H1 (cell line): ENCODE results near the gene IL32. TPM values are rescaled to one million over a fixed set of nuclear protein-coding genes. Genes with fewer than 3 reads are reported as not detected.

Source experiments
- CTCF ChIA-PET: fragments of 300-600 bp; sonication (Branson Sonifier 250); formaldehyde crosslinking; loops from one replicate; lab custom pipeline; 2021; ENCODE audit not compliant: partially characterized antibody; lab: Charles Lee
- POLR2A ChIA-PET: fragments of 300-600 bp; sonication (Branson Sonifier 250); formaldehyde crosslinking; loops from one replicate; lab custom pipeline; 2021; ENCODE audit warnings: inconsistent platforms; ENCODE audit not compliant: partially characterized antibody; lab: Charles Lee
- DNase-seq, 2 experiments: peaks; one replicate each; pipeline versions ENCODE4 v3.0.0 to v3.0.0-alpha.2; 2010 to 2022; ENCODE audit warnings: low spot score in 2 of 2, low read depth in 1 of 2, mixed read lengths in 1 of 2
- FAIRE-seq: peaks from 2 replicates; lab custom pipeline; 2011; peaks lifted over from hg19 to GRCh38; lab: Jason Lieb, UNC
- H2AFZ ChIP-seq: 2 replicates; pipeline ENCODE4 v1.8.1; 2012; ENCODE audit warnings: low read length, inconsistent platforms
- H2AK5ac ChIP-seq: 2 replicates; pipeline ENCODE4 v1.6.1; 2013; ENCODE audit warnings: low read depth, low read length
- H2BK120ac ChIP-seq: replicated peaks from 2 replicates; pipeline ENCODE3; 2013; ENCODE audit warnings: low read depth, low read length, inconsistent platforms
- H2BK12ac ChIP-seq: 2 replicates; pipeline ENCODE4 v1.6.1; 2013; ENCODE audit warnings: low read depth, low read length
- H2BK15ac ChIP-seq: 2 replicates; pipeline ENCODE4 v1.6.1; 2013; ENCODE audit warnings: low read length
- H2BK20ac ChIP-seq: 2 replicates; pipeline ENCODE4 v1.6.1; 2013; ENCODE audit warnings: low read length
- H2BK5ac ChIP-seq: 2 replicates; pipeline ENCODE4 v1.6.1; 2013; ENCODE audit warnings: low read depth, low read length
- H3K14ac ChIP-seq: 2 replicates; pipeline ENCODE4 v1.6.1; 2013; ENCODE audit warnings: inconsistent platforms; ENCODE audit not compliant: insufficient read length
- H3K18ac ChIP-seq: 2 replicates; pipeline ENCODE4 v1.6.1; 2013; ENCODE audit warnings: low read length; ENCODE audit errors: extremely low read depth
- H3K23ac ChIP-seq: 2 replicates; pipeline ENCODE4 v1.6.1; 2013; ENCODE audit warnings: inconsistent platforms; ENCODE audit not compliant: insufficient read length
- H3K23me2 ChIP-seq: 2 replicates; pipeline ENCODE4 v1.6.1; 2013; ENCODE audit warnings: low read depth, low read length
- H3K27ac ChIP-seq: 2 replicates; pipeline ENCODE4 v1.6.1; 2011; ENCODE audit warnings: low read depth, low read length, inconsistent platforms
- H3K27me3 ChIP-seq, 4 experiments: replicated peaks in 1 of 4; 1 replicate in 1 of 4; 2 replicates in 3 of 4; pipeline versions ENCODE4 v1.6.1 to v1.8.1; 2011 to 2013; ENCODE audit warnings: low read length in 3 of 4, mild to moderate bottlenecking in 3 of 4, inconsistent platforms in 2 of 4, mixed read lengths in 2 of 4, moderate library complexity in 1 of 4; ENCODE audit not compliant: control insufficient read depth in 3 of 4, insufficient read depth in 3 of 4; ENCODE audit errors: extremely low read depth in 1 of 4
- H3K36me3 ChIP-seq, 4 experiments: 2 replicates each; pipeline versions ENCODE4 v1.6.1 to v1.8.1; 2011 to 2013; ENCODE audit warnings: mild to moderate bottlenecking in 4 of 4, low read length in 3 of 4, moderate library complexity in 2 of 4, control low read depth in 1 of 4, inconsistent platforms in 1 of 4; ENCODE audit not compliant: insufficient read depth in 4 of 4, control insufficient read depth in 2 of 4
- H3K4ac ChIP-seq: replicated peaks from 2 replicates; pipeline ENCODE3; 2013; ENCODE audit warnings: low read length, low read depth, mixed read lengths, inconsistent platforms; ENCODE audit not compliant: insufficient read length
- H3K4me1 ChIP-seq, 4 experiments: replicated peaks in 1 of 4; 1 replicate in 1 of 4; 2 replicates in 3 of 4; pipeline versions ENCODE4 v1.6.1 to v1.8.1; 2011 to 2013; ENCODE audit warnings: low read length in 3 of 4, inconsistent platforms in 2 of 4, mixed read lengths in 1 of 4; ENCODE audit not compliant: insufficient read depth in 4 of 4, control insufficient read depth in 3 of 4
- H3K4me2 ChIP-seq, 2 experiments: 2 replicates each; pipeline versions ENCODE4 v1.6.1 to v1.8.1; 2011 to 2013; ENCODE audit warnings: low read depth in 2 of 2, low read length in 2 of 2, control low read depth in 1 of 2, inconsistent platforms in 1 of 2, mild to moderate bottlenecking in 1 of 2; ENCODE audit not compliant: insufficient read depth in 1 of 2
- H3K4me3 ChIP-seq, 4 experiments: fragments of 200-600, 300-600 bp in 1 of 4; sonication (generic), shearing (Covaris generic), sonication (Bioruptor Twin) in 1 of 4; 2 replicates each; pipeline versions ENCODE4 v1.5.1 to v1.8.1; 2011 to 2016; ENCODE audit warnings: low read length in 4 of 4, low read depth in 3 of 4, control low read depth in 2 of 4, inconsistent platforms in 2 of 4, mild to moderate bottlenecking in 2 of 4, mixed read lengths in 1 of 4, moderate library complexity in 1 of 4; ENCODE audit not compliant: insufficient read depth in 2 of 4; ENCODE audit errors: extremely low read depth in 1 of 4
- H3K56ac ChIP-seq: replicated peaks from 2 replicates; pipeline ENCODE3; 2013; ENCODE audit warnings: low read depth, mild to moderate bottlenecking, mixed read lengths, low read length, inconsistent platforms; ENCODE audit not compliant: insufficient read length
- H3K79me1 ChIP-seq: 2 replicates; pipeline ENCODE4 v1.6.1; 2013; ENCODE audit warnings: low read depth, low read length, control low read depth
- H3K79me2 ChIP-seq, 2 experiments: 2 replicates each; pipeline versions ENCODE4 v1.6.1 to v1.8.1; 2012 to 2013; ENCODE audit warnings: low read length in 2 of 2, mild to moderate bottlenecking in 2 of 2, inconsistent platforms in 1 of 2; ENCODE audit not compliant: insufficient read depth in 2 of 2, control insufficient read depth in 1 of 2
- H3K9ac ChIP-seq, 4 experiments: replicated peaks in 1 of 4; 1 replicate in 1 of 4; 2 replicates in 3 of 4; pipeline versions ENCODE4 v1.6.1 to v1.8.1; 2011 to 2013; ENCODE audit warnings: low read depth in 3 of 4, low read length in 3 of 4, control low read depth in 2 of 4, mild to moderate bottlenecking in 2 of 4, moderate library complexity in 2 of 4, inconsistent platforms in 1 of 4; ENCODE audit errors: extremely low read depth in 1 of 4
- H3K9me3 ChIP-seq, 2 experiments: 2 replicates each; pipeline versions ENCODE4 v1.6.1 to v1.8.1; 2012 to 2013; ENCODE audit warnings: mild to moderate bottlenecking in 2 of 2, moderate library complexity in 2 of 2, control low read depth in 1 of 2, inconsistent platforms in 1 of 2, low read depth in 1 of 2, low read length in 1 of 2, mixed read lengths in 1 of 2; ENCODE audit not compliant: insufficient read depth in 2 of 2
- H4K20me1 ChIP-seq, 2 experiments: replicated peaks in 1 of 2; 2 replicates each; pipeline versions ENCODE3 to v1.8.1; 2011 to 2013; ENCODE audit warnings: inconsistent platforms in 2 of 2, low read length in 2 of 2, mild to moderate bottlenecking in 1 of 2; ENCODE audit not compliant: insufficient read depth in 2 of 2, control insufficient read depth in 1 of 2
- H4K5ac ChIP-seq: 2 replicates; pipeline ENCODE4 v1.6.1; 2013; ENCODE audit warnings: low read length, low read depth, mixed read lengths, inconsistent platforms; ENCODE audit not compliant: insufficient read length
- H4K8ac ChIP-seq: 2 replicates; pipeline ENCODE4 v1.8.0; 2013; ENCODE audit warnings: mild to moderate bottlenecking, moderate library complexity, low read length, inconsistent platforms; ENCODE audit not compliant: insufficient read depth; ENCODE audit errors: extremely low read depth
- H4K91ac ChIP-seq: replicated peaks from 2 replicates; pipeline ENCODE3; 2013; ENCODE audit warnings: low read length, mixed read lengths, inconsistent platforms; ENCODE audit not compliant: insufficient read length
- KDM1A ChIP-seq: fragments of 200-600, 300-600 bp; sonication (generic); IDR thresholded peaks from 2 replicates; pipeline ENCODE4 v1.7.1; 2016; ENCODE audit warnings: mild to moderate bottlenecking, low read length, borderline replicate concordance
- SIRT6 ChIP-seq: IDR thresholded peaks from one replicate; pipeline ENCODE4 v1.7.1; 2012; ENCODE audit warnings: low read length, inconsistent platforms
- WGBS, 2 experiments: shearing (Covaris generic) in 1 of 2; methylation state at CpG; one replicate each; pipeline versions ENCODE4 v1.1.6 to v1.1.7; 2013 to 2015; ENCODE audit warnings: low lambda C conversion rate in 2 of 2, mixed read lengths in 2 of 2, inconsistent platforms in 1 of 2, low coverage in 1 of 2, missing lambda C conversion rate in 1 of 2; ENCODE audit not compliant: insufficient replicate concordance in 2 of 2, insufficient coverage in 1 of 2, insufficient read length in 1 of 2; ENCODE audit errors: extremely low coverage in 1 of 2, missing lambda C conversion rate in 1 of 2; 5-methylcytosine and 5-hydroxymethylcytosine counted together
- polyA plus RNA-seq, 7 experiments: library from polyadenylated mRNA; depleted of rRNA in 3 of 7; stranded (reverse) in 5 of 7; unstranded in 2 of 7; fragments of >200 nt in 5 of 7; fragments of 200-250 nt in 2 of 7; gene quantifications; 1 replicate in 5 of 7; 2 replicates in 1 of 7; 4 replicates in 1 of 7; pipeline versions ENCODE4 v1.2.1 to v1.2.3, GENCODE V29; 2011 to 2013; ENCODE audit warnings: missing spikeins in 2 of 7, mixed read lengths in 2 of 7
- total RNA-seq: library from RNA; stranded (reverse); fragmentation: NEBNext Ultra II Directional; extraction: Animal tissue kit (Norgen Biotek cat#: 25700); gene quantifications from 2 replicates; pipeline ENCODE4 v1.2.1, GENCODE V29; 2021

IL32 gene
- total and polyA plus RNA-seq, 2 of the 8 experiments (the other 6 are each of a cell fraction or from before 2014, with no cell fraction given) = 2.7 to 5.0 TPM

DNA sequence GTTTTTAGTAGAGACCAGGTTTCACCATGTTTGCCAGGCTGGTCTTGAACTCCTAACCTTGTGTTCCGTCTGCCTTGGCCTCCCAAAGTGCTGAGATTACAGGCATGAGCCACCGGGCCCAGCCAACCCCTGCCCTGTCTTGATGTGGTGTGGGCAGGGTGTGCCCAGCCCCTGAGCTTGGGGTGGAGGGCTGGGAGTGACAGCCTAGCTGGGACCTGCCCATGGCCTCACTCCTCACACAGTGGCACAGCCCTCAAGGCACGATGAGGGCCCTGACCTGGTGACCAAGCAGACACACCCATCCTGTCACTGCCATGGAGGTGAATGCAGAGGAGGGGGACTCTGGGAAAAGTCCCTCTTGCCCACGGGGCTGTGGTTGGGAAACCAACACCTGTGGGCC is 3.0 kb downstream of the IL32 start:
- Histone ChIP-seq H2BK12ac (no peak overlapping the region), H4K20me1 (peaks cover 0 to under 1% of the 10 kb centered on the region in 2 experiments), H3K79me2 (no peaks in the 10 kb centered on the region), H2BK15ac (no peak overlapping the region), H2AK5ac (0 out of 2 replicates have a peak overlapping the region, but pooled peaks have one; percentile 39), H3K79me1 (no peaks in the 10 kb centered on the region), H4K5ac (no peak overlapping the region), H2AFZ (no peak overlapping the region), H3K4me3 (no peak overlapping the region), H3K9ac (no peak overlapping the region), H3K18ac (no peak overlapping the region), H3K4ac (no peak overlapping the region), H3K27ac (no peak overlapping the region), H3K4me1 (peaks cover 0 to 4% (median 1%) of the 10 kb centered on the region in 4 experiments; a peak in 2 of 7 replicates), H3K4me2 (no peak overlapping the region), H3K56ac (no peak overlapping the region), H3K36me3 (no peaks in the 10 kb centered on the region), H3K27me3 (no peaks in the 10 kb centered on the region; a peak in 1 of 7 replicates), H2BK5ac (no peak overlapping the region), H3K14ac (no peak overlapping the region), H3K9me3 (no peaks in the 10 kb centered on the region), H3K23ac (no peak overlapping the region), H4K8ac (no peak overlapping the region), H2BK20ac (no peak overlapping the region), H4K91ac (no peak overlapping the region), H3K23me2 (no peaks in the 10 kb centered on the region), H2BK120ac (no peak overlapping the region)
- FAIRE-seq = no peak
- ChIA-PET CTCF (interaction anchor here (1.2 to 2.7 kb wide), 2 partner anchors 12 to 38 kb away, joined by 4 to 13 read pairs; no protein-coding TSS in a partner anchor), POLR2A (interaction anchor here (0.8 to 3.8 kb wide), 5 partner anchors 9 to 29 kb away, joined by 3 to 31 read pairs (median 5); partner anchors contain the start of gene ZSCAN10)
- 81% methylated on average over 4 of the region's 4 CpGs; no CpG with 5 or more reads in 1 of the 2 experiments for WGBS, 2 experiments
- no peak for DNase-seq
- TF ChIP-seq SIRT6 = no peak
- TF ChIP-seq KDM1A = no peak
